Colon (tissue), 2 donors: ENCODE measurements around the gene DDIAS.
"Not testable (repeated sequence)": the region's sequence is repeated elsewhere in the genome, so short reads cannot be mapped to it uniquely, and the experiment has no call there.

ENCODE experiments used
- FAIRE-seq: peaks from 2 replicates; lab custom pipeline; 2012; peaks lifted over from hg19 to GRCh38; lab: Jason Lieb, UNC
- donor health status: control.
- donor health status: control.

DDIAS gene

GRCh38 chr11:82969811-82970210 is 68.3 kb downstream of the DDIAS start:
- FAIRE-seq, result no peak

GRCh38 chr11:82970507-82971083 is 69.1 kb downstream of the DDIAS start:
- FAIRE-seq, result not testable (repeated sequence)

GRCh38 chr11:82971519-82971946 is 70.0 kb downstream of the DDIAS start:
- FAIRE-seq, result not testable (repeated sequence)

- no peak for FAIRE-seq
These were observed 70.6 kb downstream of the DDIAS start for GRCh38 chr11:82972103-82972502.

GRCh38 chr11:82974135-82974534 is 72.6 kb downstream of the DDIAS start:
- no peak for FAIRE-seq

- no peak for FAIRE-seq
These were observed 73.3 kb downstream of the DDIAS start for GRCh38 chr11:82974851-82975250.

- FAIRE-seq, result no peak
These were observed 74.3 kb downstream of the DDIAS start for GRCh38 chr11:82975882-82976281.

- no peak for FAIRE-seq
These were observed 75.2 kb downstream of the DDIAS start for GRCh38 chr11:82976786-82977185.

- FAIRE-seq, result no peak
These were observed 77.0 kb downstream of the DDIAS start for GRCh38 chr11:82978422-82979099.

GRCh38 chr11:82979824-82980223 is 78.3 kb downstream of the DDIAS start:
- no peak for FAIRE-seq

GRCh38 chr11:82980292-82980691 is 78.8 kb downstream of the DDIAS start:
- no peak for FAIRE-seq

GRCh38 chr11:82980947-82981346 is 79.4 kb downstream of the DDIAS start:
- no peak for FAIRE-seq

GRCh38 chr11:82981852-82982251 is 80.3 kb downstream of the DDIAS start:
- FAIRE-seq, result no peak
